HG03342 (cell line): ENCODE measurements around the gene SLCO2A1.

Source experiments
- ATAC-seq: cut with Tn5 transposase; IDR thresholded peaks from one replicate; pipeline ENCODE4 v1.9.1; 2021; ENCODE audit warnings: mild to moderate bottlenecking, moderate library complexity; ENCODE audit not compliant: unreplicated experiment

Gene SLCO2A1

GRCh38 chr3:133935843-133936769 lies 93.6 kb downstream of the SLCO2A1 start:
- ATAC-seq = no peak

GRCh38 chr3:133934996-133935842 lies 94.5 kb downstream of the SLCO2A1 start:
- no peak for ATAC-seq

GRCh38 chr3:133934073-133934970 lies 95.4 kb downstream of the SLCO2A1 start:
- ATAC-seq = no peak

GRCh38 chr3:133933097-133934024 lies 96.4 kb downstream of the SLCO2A1 start:
- ATAC-seq = no peak

GRCh38 chr3:133932009-133932408 lies 97.7 kb downstream of the SLCO2A1 start:
- no peak for ATAC-seq

GRCh38 chr3:133931084-133931483 lies 98.6 kb downstream of the SLCO2A1 start:
- ATAC-seq = no peak

GRCh38 chr3:133930341-133930933 lies 99.3 kb downstream of the SLCO2A1 start:
- ATAC-seq = no peak

GRCh38 chr3:133928903-133929607 lies 100.7 kb downstream of the SLCO2A1 start:
- ATAC-seq = no peak

- ATAC-seq = no peak
Observed at GRCh38 chr3:133928136-133928893, 101.4 kb downstream of the SLCO2A1 start.

- ATAC-seq = peak; percentile 77
Observed at GRCh38 chr3:133927540-133928066, 102.1 kb downstream of the SLCO2A1 start.

- ATAC-seq = no peak
Observed at GRCh38 chr3:133926736-133927539, 102.8 kb downstream of the SLCO2A1 start.

- no peak for ATAC-seq
Observed at GRCh38 chr3:133925960-133926735, 103.6 kb downstream of the SLCO2A1 start.

- no peak for ATAC-seq
Observed at GRCh38 chr3:133924041-133924440, 105.7 kb downstream of the SLCO2A1 start.

GRCh38 chr3:133921592-133921991 lies 108.1 kb downstream of the SLCO2A1 start:
- ATAC-seq = no peak

- ATAC-seq = no peak
Observed at GRCh38 chr3:133917144-133917543, 112.6 kb downstream of the SLCO2A1 start.
